Adipocyte (in vitro differentiated cells): Measurements from ENCODE around the gene TMEM88.

Experiments used
- DNase-seq: peaks from one replicate; pipeline ENCODE4 v3.0.0-alpha.2; 2015; ENCODE audit warnings: low read depth
- H3K27me3 ChIP-seq: replicated peaks from 2 replicates; pipeline ENCODE4 v1.7.0; 2013; ENCODE audit warnings: mild to moderate bottlenecking, low read length, moderate library complexity; ENCODE audit not compliant: control insufficient read depth, insufficient read depth
- H3K36me3 ChIP-seq: 2 replicates; pipeline ENCODE4 v1.7.0; 2013; ENCODE audit warnings: low read length, mild to moderate bottlenecking, moderate library complexity; ENCODE audit not compliant: control insufficient read depth, insufficient read depth, severe bottlenecking
- H3K4me1 ChIP-seq: 2 replicates; pipeline ENCODE4 v1.7.0; 2013; ENCODE audit warnings: mild to moderate bottlenecking, low read length, moderate library complexity; ENCODE audit not compliant: control insufficient read depth, insufficient read depth
- H3K4me3 ChIP-seq: 2 replicates; pipeline ENCODE4 v1.7.0; 2013; ENCODE audit warnings: mild to moderate bottlenecking, low read length, moderate library complexity
- H3K9ac ChIP-seq: 2 replicates; pipeline ENCODE4 v1.7.0; 2013; ENCODE audit warnings: mild to moderate bottlenecking, low read length, moderate library complexity
- H3K9me3 ChIP-seq: 2 replicates; pipeline ENCODE4 v1.7.0; 2013; ENCODE audit warnings: mild to moderate bottlenecking, low read length, moderate library complexity; ENCODE audit not compliant: control insufficient read depth

TMEM88 gene

GRCh38 chr17:7833795-7834541, 20.9 kb upstream of the TMEM88 start, which contains the start of gene KDM6B:
KDM6B (plus strand) TSS chr17:7834217; CDS start chr17:7845555, 11,338 bp downstream.
- Histone ChIP-seq H3K36me3 (no peaks in the 10 kb centered on the region), H3K9ac (peak within 1 kb of the TSS; percentile 81), H3K27me3 (peaks cover 15% of the 10 kb centered on the region), H3K9me3 (no peaks in the 10 kb centered on the region), H3K4me1 (peaks cover 21% of the 10 kb centered on the region), H3K4me3 (peak within 1 kb of the TSS; percentile 88)
- peak; percentile 97 for DNase-seq

GRCh38 chr17:7834542-7834956, 20.3 kb upstream of the TMEM88 start:
- peaks cover 15% of the 10 kb centered on the region for H3K27me3 ChIP-seq
- no peaks in the 10 kb centered on the region for H3K9me3 ChIP-seq
- H3K9ac ChIP-seq = peak overlapping the region; percentile 81
- peak; percentile 77 for DNase-seq
- H3K4me3 ChIP-seq = peak overlapping the region; percentile 88
- peaks cover 27% of the 10 kb centered on the region for H3K4me1 ChIP-seq
- no peaks in the 10 kb centered on the region for H3K36me3 ChIP-seq

GRCh38 chr17:7834957-7835813, 19.7 kb upstream of the TMEM88 start:
- Histone ChIP-seq H3K36me3 (no peaks in the 10 kb centered on the region), H3K27me3 (peaks cover 15% of the 10 kb centered on the region), H3K9ac (peak overlapping the region; percentile 90)

GRCh38 chr17:7835814-7836595, 18.9 kb upstream of the TMEM88 start:
- H3K36me3 ChIP-seq = peaks cover 4% of the 10 kb centered on the region

More at GRCh38 chr17:7834957-7835813, 19.7 kb upstream of the TMEM88 start:
- DNase-seq = peak; percentile 99
- H3K9me3 ChIP-seq = no peaks in the 10 kb centered on the region
- H3K4me3 ChIP-seq = peak overlapping the region; percentile 88
- H3K4me1 ChIP-seq = peaks cover 32% of the 10 kb centered on the region

GRCh38 chr17:7836596-7837407, 18.1 kb upstream of the TMEM88 start:
- DNase-seq = peak; percentile 82
- Histone ChIP-seq H3K9me3 (no peaks in the 10 kb centered on the region), H3K9ac (peak overlapping the region; percentile 90), H3K4me3 (peak overlapping the region; percentile 88), H3K4me1 (peaks cover 46% of the 10 kb centered on the region), H3K36me3 (peaks cover 4% of the 10 kb centered on the region), H3K27me3 (peaks cover 7% of the 10 kb centered on the region)

More at GRCh38 chr17:7835814-7836595, 18.9 kb upstream of the TMEM88 start:
- peak overlapping the region; percentile 90 for H3K9ac ChIP-seq
- H3K9me3 ChIP-seq = no peaks in the 10 kb centered on the region
- H3K27me3 ChIP-seq = peaks cover 14% of the 10 kb centered on the region
- peak; percentile 87 for DNase-seq
- peak overlapping the region; percentile 88 for H3K4me3 ChIP-seq
- H3K4me1 ChIP-seq = peaks cover 41% of the 10 kb centered on the region

GRCh38 chr17:7837408-7838088, 17.3 kb upstream of the TMEM88 start:
- peaks cover 46% of the 10 kb centered on the region for H3K4me1 ChIP-seq
- H3K9ac ChIP-seq = peak overlapping the region; percentile 48
- DNase-seq = peak; percentile 26
- H3K36me3 ChIP-seq = peaks cover 4% of the 10 kb centered on the region
- no peaks in the 10 kb centered on the region for H3K9me3 ChIP-seq
- H3K4me3 ChIP-seq = peak overlapping the region; percentile 88
- H3K27me3 ChIP-seq = peaks cover 3% of the 10 kb centered on the region

- peaks cover 43% of the 10 kb centered on the region for H3K4me1 ChIP-seq
- H3K9me3 ChIP-seq = no peaks in the 10 kb centered on the region
- H3K9ac ChIP-seq = peak overlapping the region; percentile 66
- H3K27me3 ChIP-seq = no peaks in the 10 kb centered on the region
- peak; percentile 73 for DNase-seq
- H3K36me3 ChIP-seq = peaks cover 4% of the 10 kb centered on the region
- H3K4me3 ChIP-seq = peak overlapping the region; percentile 88
Measured at GRCh38 chr17:7838090-7839075, 16.5 kb upstream of the TMEM88 start.

- DNase-seq = no peak
- no peaks in the 10 kb centered on the region for H3K9me3 ChIP-seq
- H3K27me3 ChIP-seq = no peaks in the 10 kb centered on the region
- peak overlapping the region; percentile 66 for H3K9ac ChIP-seq
- H3K4me1 ChIP-seq = peaks cover 41% of the 10 kb centered on the region
- peaks cover 4% of the 10 kb centered on the region for H3K36me3 ChIP-seq
- peak overlapping the region; percentile 77 for H3K4me3 ChIP-seq
Measured at GRCh38 chr17:7839190-7839875, 15.5 kb upstream of the TMEM88 start.

- Histone ChIP-seq H3K4me3 (no peak overlapping the region), H3K36me3 (peaks cover 4% of the 10 kb centered on the region), H3K27me3 (no peaks in the 10 kb centered on the region)
Measured at GRCh38 chr17:7839876-7840261, 15.0 kb upstream of the TMEM88 start.

More at GRCh38 chr17:7839876-7840261, 15.0 kb upstream of the TMEM88 start:
- H3K4me1 ChIP-seq = peaks cover 41% of the 10 kb centered on the region
- DNase-seq = peak; percentile 44
- H3K9ac ChIP-seq = no peak overlapping the region
- H3K9me3 ChIP-seq = no peaks in the 10 kb centered on the region
